NCI-H524 treated with DMSO at 0.1 percent for 48 hours (cell line): ENCODE results near the gene RIC3.

Experiments
- DNase-seq: peaks from one replicate; lab custom pipeline; 2025; lab: John Stamatoyannopoulos, UW

Gene RIC3

GRCh38 chr11:8066911-8067455 is 101.8 kb downstream of the RIC3 start:
- no peak for DNase-seq

- no peak for DNase-seq
These were observed 102.6 kb downstream of the RIC3 start for GRCh38 chr11:8066036-8066910.

- DNase-seq = no peak
These were observed 103.8 kb downstream of the RIC3 start for GRCh38 chr11:8065031-8065430.

- no peak for DNase-seq
These were observed 105.5 kb downstream of the RIC3 start for GRCh38 chr11:8063324-8063723.

GRCh38 chr11:8062781-8063257 is 106.0 kb downstream of the RIC3 start:
- DNase-seq = no peak

GRCh38 chr11:8061555-8062428 is 107.0 kb downstream of the RIC3 start:
- no peak for DNase-seq

GRCh38 chr11:8060801-8061554 is 107.8 kb downstream of the RIC3 start:
- DNase-seq = no peak

GRCh38 chr11:8060146-8060719 is 108.6 kb downstream of the RIC3 start:
- no peak for DNase-seq

- no peak for DNase-seq
These were observed 109.2 kb downstream of the RIC3 start for GRCh38 chr11:8059571-8060011.

GRCh38 chr11:8059030-8059429 is 109.8 kb downstream of the RIC3 start:
- DNase-seq = no peak

- DNase-seq = no peak
These were observed 110.6 kb downstream of the RIC3 start for GRCh38 chr11:8058216-8058615.

- no peak for DNase-seq
These were observed 111.9 kb downstream of the RIC3 start for GRCh38 chr11:8056810-8057463.
